Endothelial cell (in vitro differentiated cells): ENCODE results near the gene ABCA12. TPM values are rescaled to one million over a fixed set of nuclear protein-coding genes. Genes with fewer than 3 reads are reported as not detected.

Experiments
- DNase-seq: peaks from one replicate; pipeline ENCODE4 v3.0.0; 2021; ENCODE audit warnings: low spot score
- H3K27ac Mint-ChIP-seq: one replicate; pipeline ENCODE4 v1.8.0; 2021; ENCODE audit warnings: mixed read lengths, inconsistent platforms; ENCODE audit not compliant: unreplicated experiment
- H3K27me3 Mint-ChIP-seq: one replicate; pipeline ENCODE4 v1.8.0; 2021; ENCODE audit warnings: mild to moderate bottlenecking, moderate library complexity, mixed read lengths, inconsistent platforms; ENCODE audit not compliant: unreplicated experiment
- H3K36me3 Mint-ChIP-seq: one replicate; pipeline ENCODE4 v1.8.0; 2021; ENCODE audit warnings: mild to moderate bottlenecking, low read depth, mixed read lengths, inconsistent platforms; ENCODE audit not compliant: unreplicated experiment
- H3K4me1 Mint-ChIP-seq: one replicate; pipeline ENCODE4 v1.8.0; 2021; ENCODE audit warnings: mild to moderate bottlenecking, mixed read lengths, inconsistent platforms; ENCODE audit not compliant: unreplicated experiment
- H3K4me3 Mint-ChIP-seq: one replicate; pipeline ENCODE4 v1.8.0; 2021; ENCODE audit warnings: mild to moderate bottlenecking, mixed read lengths, inconsistent platforms; ENCODE audit not compliant: unreplicated experiment
- H3K9me3 Mint-ChIP-seq: one replicate; pipeline ENCODE4 v1.8.0; 2021; ENCODE audit warnings: mixed read lengths, inconsistent platforms; ENCODE audit not compliant: unreplicated experiment
- CTCF ChIP-seq: fragments of 200-600 bp; sonication (generic); IDR thresholded peaks from one replicate; pipeline ENCODE4 v1.5.0; 2021; ENCODE audit warnings: antibody characterized with exemption; ENCODE audit not compliant: unreplicated experiment
- total RNA-seq: library from RNA; stranded (reverse); fragmentation: NEBNext Ultra II Directional; extraction: Animal tissue kit (Norgen Biotek cat#: 25700); gene quantifications from one replicate; pipeline ENCODE4 v1.2.1, GENCODE V29; 2021; ENCODE audit not compliant: unreplicated experiment

Gene ABCA12
- total RNA-seq, 1 donor from 2014 or later = not detected

GRCh38 chr2:215019085-215019484, 119.3 kb downstream of the ABCA12 start:
- H3K9me3 Mint-ChIP-seq = no peaks in the 10 kb centered on the region
- H3K27me3 Mint-ChIP-seq = no peaks in the 10 kb centered on the region
- no peaks in the 10 kb centered on the region for H3K4me1 Mint-ChIP-seq
- TF ChIP-seq CTCF = no peak
- H3K36me3 Mint-ChIP-seq = no peaks in the 10 kb centered on the region
- H3K4me3 Mint-ChIP-seq = no peak overlapping the region
- H3K27ac Mint-ChIP-seq = no peak overlapping the region
- DNase-seq = no peak

- no peak for DNase-seq
- no peaks in the 10 kb centered on the region for H3K4me1 Mint-ChIP-seq
- no peaks in the 10 kb centered on the region for H3K36me3 Mint-ChIP-seq
- H3K27me3 Mint-ChIP-seq = no peaks in the 10 kb centered on the region
- TF ChIP-seq CTCF = no peak
- no peaks in the 10 kb centered on the region for H3K9me3 Mint-ChIP-seq
- H3K4me3 Mint-ChIP-seq = no peak overlapping the region
- no peak overlapping the region for H3K27ac Mint-ChIP-seq
These were observed 123.0 kb downstream of the ABCA12 start for GRCh38 chr2:215015421-215015820.

- Mint-ChIP-seq H3K36me3 (no peaks in the 10 kb centered on the region), H3K27me3 (no peaks in the 10 kb centered on the region), H3K4me3 (no peak overlapping the region), H3K27ac (no peak overlapping the region), H3K4me1 (no peaks in the 10 kb centered on the region), H3K9me3 (no peaks in the 10 kb centered on the region)
- TF ChIP-seq CTCF = no peak
- no peak for DNase-seq
These were observed 128.0 kb downstream of the ABCA12 start for GRCh38 chr2:215010390-215010789.

- no peak for TF ChIP-seq CTCF
- H3K27me3 Mint-ChIP-seq = no peaks in the 10 kb centered on the region
- H3K27ac Mint-ChIP-seq = no peak overlapping the region
- H3K36me3 Mint-ChIP-seq = no peaks in the 10 kb centered on the region
- no peak for DNase-seq
- no peak overlapping the region for H3K4me3 Mint-ChIP-seq
- no peaks in the 10 kb centered on the region for H3K9me3 Mint-ChIP-seq
- no peaks in the 10 kb centered on the region for H3K4me1 Mint-ChIP-seq
These were observed 135.4 kb downstream of the ABCA12 start for GRCh38 chr2:215003001-215003400.

- DNase-seq = peak; percentile 18
- Mint-ChIP-seq H3K4me1 (no peaks in the 10 kb centered on the region), H3K4me3 (no peak overlapping the region), H3K36me3 (no peaks in the 10 kb centered on the region), H3K27ac (no peak overlapping the region), H3K27me3 (no peaks in the 10 kb centered on the region), H3K9me3 (no peaks in the 10 kb centered on the region)
- TF ChIP-seq CTCF = peak; percentile 58
These were observed 135.9 kb downstream of the ABCA12 start for GRCh38 chr2:215002500-215002899.
